KMS-11 (cell line): ENCODE results near the gene CTDSP1.

Source experiments
- H2AFZ ChIP-seq: fragments of 200-600 bp; sonication (generic); 2 replicates; pipeline ENCODE4 v1.6.1; 2016; ENCODE audit warnings: antibody characterized with exemption, mixed run types, low read depth
- H3K27ac ChIP-seq: fragments of 200-600 bp; sonication (generic); 2 replicates; pipeline ENCODE4 v1.6.1; 2016; ENCODE audit warnings: mild to moderate bottlenecking, mixed run types
- H3K27me3 ChIP-seq: fragments of 200-600 bp; sonication (generic); 2 replicates; pipeline ENCODE4 v1.6.1; 2017; ENCODE audit warnings: mild to moderate bottlenecking, low read depth, mixed run types, moderate library complexity; ENCODE audit not compliant: insufficient read depth
- H3K36me3 ChIP-seq: fragments of 200-600 bp; sonication (generic); 2 replicates; pipeline ENCODE4 v1.6.1; 2017; ENCODE audit warnings: mild to moderate bottlenecking, mixed run types; ENCODE audit not compliant: insufficient read depth
- H3K4me1 ChIP-seq: fragments of 200-600 bp; sonication (generic); 2 replicates; pipeline ENCODE4 v1.6.1; 2016; ENCODE audit warnings: mild to moderate bottlenecking, low read depth, mixed run types; ENCODE audit not compliant: poor library complexity, severe bottlenecking
- H3K4me2 ChIP-seq: fragments of 200-600 bp; sonication (generic); 2 replicates; pipeline ENCODE4 v1.7.0; 2016; ENCODE audit warnings: mild to moderate bottlenecking, mixed run types
- H3K4me3 ChIP-seq: fragments of 200-600 bp; sonication (generic); IDR thresholded peaks from 2 replicates; pipeline ENCODE4 v1.6.1; 2017; ENCODE audit warnings: low read depth, low read length, mixed read lengths; ENCODE audit not compliant: insufficient read depth
- H3K79me2 ChIP-seq: fragments of 200-600 bp; sonication (generic); 2 replicates; pipeline ENCODE4 v1.6.1; 2016; ENCODE audit warnings: low read depth, mixed run types; ENCODE audit not compliant: insufficient read depth
- H3K9ac ChIP-seq: fragments of 200-600 bp; sonication (generic); 2 replicates; pipeline ENCODE4 v1.6.1; 2016; ENCODE audit warnings: mild to moderate bottlenecking, mixed run types
- H4K20me1 ChIP-seq: fragments of 200-600 bp; sonication (generic); 2 replicates; pipeline ENCODE4 v1.6.1; 2016; ENCODE audit warnings: mild to moderate bottlenecking, mixed run types; ENCODE audit not compliant: insufficient read depth
- TF ChIP-seq, protein P1 (sequence below): fragments of 200-600 bp; sonication (generic); conservative IDR thresholded peaks from 2 replicates; pipeline ENCODE4 v1.6.1; 2017; ENCODE audit warnings: low read depth, mild to moderate bottlenecking, antibody characterized with exemption, low read length, moderate library complexity, mixed read lengths

The CTDSP1 gene

GRCh38 chr2:218448934-218449333 is 49.3 kb downstream of the CTDSP1 start:
- TF ChIP-seq, protein P1, sequence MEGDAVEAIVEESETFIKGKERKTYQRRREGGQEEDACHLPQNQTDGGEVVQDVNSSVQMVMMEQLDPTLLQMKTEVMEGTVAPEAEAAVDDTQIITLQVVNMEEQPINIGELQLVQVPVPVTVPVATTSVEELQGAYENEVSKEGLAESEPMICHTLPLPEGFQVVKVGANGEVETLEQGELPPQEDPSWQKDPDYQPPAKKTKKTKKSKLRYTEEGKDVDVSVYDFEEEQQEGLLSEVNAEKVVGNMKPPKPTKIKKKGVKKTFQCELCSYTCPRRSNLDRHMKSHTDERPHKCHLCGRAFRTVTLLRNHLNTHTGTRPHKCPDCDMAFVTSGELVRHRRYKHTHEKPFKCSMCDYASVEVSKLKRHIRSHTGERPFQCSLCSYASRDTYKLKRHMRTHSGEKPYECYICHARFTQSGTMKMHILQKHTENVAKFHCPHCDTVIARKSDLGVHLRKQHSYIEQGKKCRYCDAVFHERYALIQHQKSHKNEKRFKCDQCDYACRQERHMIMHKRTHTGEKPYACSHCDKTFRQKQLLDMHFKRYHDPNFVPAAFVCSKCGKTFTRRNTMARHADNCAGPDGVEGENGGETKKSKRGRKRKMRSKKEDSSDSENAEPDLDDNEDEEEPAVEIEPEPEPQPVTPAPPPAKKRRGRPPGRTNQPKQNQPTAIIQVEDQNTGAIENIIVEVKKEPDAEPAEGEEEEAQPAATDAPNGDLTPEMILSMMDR: no peak
- no peaks in the 10 kb centered on the region for H4K20me1 ChIP-seq
- H3K9ac ChIP-seq: no peak overlapping the region
- H3K27me3 ChIP-seq: no peaks in the 10 kb centered on the region
- no peaks in the 10 kb centered on the region for H3K4me1 ChIP-seq
- no peak overlapping the region for H3K4me3 ChIP-seq
- no peaks in the 10 kb centered on the region for H3K79me2 ChIP-seq
- no peak overlapping the region for H3K4me2 ChIP-seq
- H2AFZ ChIP-seq: no peak overlapping the region
- H3K27ac ChIP-seq: no peak overlapping the region
- H3K36me3 ChIP-seq: no peaks in the 10 kb centered on the region

DNA sequence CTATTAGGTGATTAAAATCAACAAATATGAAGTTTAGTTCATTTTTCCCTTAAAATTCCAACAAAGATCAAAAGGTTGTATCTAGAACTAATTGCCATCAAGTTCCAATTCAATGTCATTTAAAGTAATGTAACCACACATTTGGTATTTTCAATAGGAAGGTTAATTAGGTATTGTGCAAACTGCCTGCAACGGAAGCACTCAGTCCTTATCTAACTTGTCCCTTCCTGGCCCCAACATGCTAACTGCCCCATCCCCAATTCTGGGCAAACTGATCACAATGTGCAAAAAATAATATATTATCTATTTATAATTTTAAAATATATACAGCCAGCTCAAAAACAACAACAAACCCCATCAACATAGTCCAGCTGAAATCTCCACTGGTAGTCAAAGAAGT is 52.4 kb downstream of the CTDSP1 start:
- TF ChIP-seq, protein P1: no peak
- Histone ChIP-seq H3K27ac (no peak overlapping the region), H3K36me3 (peaks cover 7% of the 10 kb centered on the region; the same call in 1 of the 2 replicates)

More for the DNA sequence above, 52.4 kb downstream of the CTDSP1 start:
- H3K27me3 ChIP-seq: no peaks in the 10 kb centered on the region
- no peaks in the 10 kb centered on the region for H4K20me1 ChIP-seq
- H2AFZ ChIP-seq: no peak overlapping the region
- no peak overlapping the region for H3K4me2 ChIP-seq
- H3K9ac ChIP-seq: no peak overlapping the region
- H3K79me2 ChIP-seq: no peaks in the 10 kb centered on the region
- no peak overlapping the region for H3K4me3 ChIP-seq
- no peaks in the 10 kb centered on the region for H3K4me1 ChIP-seq
